ENCODE results near the gene AACS. TPM values are rescaled to one million over a fixed set of nuclear protein-coding genes. Genes with fewer than 3 reads are reported as not detected.
A peak's percentile ranks its signal among the peaks of the same experiment; 100 is the strongest.

Gene AACS
- total and polyA plus RNA-seq, 2 of the 13 experiments (the other 11 are each of a cell fraction or from before 2014, with no cell fraction given), result 23.3 to 28.8 TPM

DNA sequence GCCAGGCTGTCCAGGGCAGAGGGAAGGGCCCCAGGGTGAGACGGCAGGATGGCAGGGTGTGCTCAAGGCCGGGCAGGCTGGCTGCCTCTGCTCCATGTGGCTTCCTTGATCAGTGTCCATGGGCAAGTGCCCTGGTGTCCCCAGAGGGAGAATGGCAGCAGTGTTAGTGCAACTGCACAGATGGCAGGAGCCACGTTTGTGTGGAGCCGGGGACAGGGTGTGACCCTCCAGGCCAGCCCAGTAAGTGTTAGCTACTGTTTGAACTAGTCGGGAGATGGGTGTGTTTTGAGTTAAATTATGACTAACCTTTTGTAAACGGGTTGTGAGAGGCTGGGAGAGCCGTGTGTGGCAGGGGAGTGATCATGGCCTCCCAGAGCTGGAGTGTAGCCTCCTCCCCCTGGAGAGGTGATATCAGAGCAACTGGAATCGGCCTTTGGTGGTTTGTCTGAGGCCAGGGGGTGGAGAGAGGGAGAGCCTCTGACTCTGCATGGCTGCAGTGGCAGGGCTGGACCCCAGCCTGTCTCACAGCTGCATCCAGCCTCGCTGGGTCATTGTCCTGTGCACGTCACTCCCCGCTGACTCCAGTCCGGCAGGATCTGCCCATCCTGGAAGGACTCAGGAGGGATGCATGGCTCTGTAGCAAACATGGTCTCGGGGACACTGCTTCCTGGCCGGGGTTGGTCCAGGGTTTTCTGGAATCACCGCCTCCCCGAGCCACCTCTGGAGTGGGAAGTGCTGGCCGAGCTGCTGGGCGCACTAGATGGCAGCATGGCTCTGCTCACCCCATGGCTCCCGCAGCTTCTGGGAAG is 27.8 kb downstream of the AACS start (continued):
- no peak for TF ChIP-seq GRHL1 (CRISPR knock-in tag; conservative IDR thresholded peaks at IDR 0.05)
- 0 out of 2 replicates have a peak, but pooled peaks have one; percentile 52 for TF ChIP-seq MYPOP (CRISPR knock-in tag; IDR thresholded peaks at IDR 0.05)
- no peak for TF ChIP-seq ZNF781 (CRISPR knock-in tag; IDR thresholded peaks at IDR 0.05; ENCODE audit: borderline replicate concordance, not compliant biosample characterization)
- TF ChIP-seq JUND (CRISPR knock-in tag; IDR thresholded peaks at IDR 0.05), result no peak; the same call in 1 of the 2 replicates
- no peak for TF ChIP-seq PTBP1 (IDR thresholded peaks at IDR 0.05; ENCODE audit: low read depth, low read length, poor library complexity, severe bottlenecking)
- peak; percentile 81 for TF ChIP-seq MXD1 (CRISPR knock-in tag; IDR thresholded peaks at IDR 0.05)
- no peak for TF ChIP-seq ATM (IDR thresholded peaks at IDR 0.05; ENCODE audit: borderline replicate concordance)
- TF ChIP-seq ZUFSP (CRISPR knock-in tag; IDR thresholded peaks at IDR 0.05; ENCODE audit: borderline replicate concordance), result no peak
- TF ChIP-seq ZNF574 (CRISPR knock-in tag; IDR thresholded peaks at IDR 0.05), result no peak
- TF ChIP-seq ZNF747 (CRISPR knock-in tag; IDR thresholded peaks at IDR 0.05; ENCODE audit: borderline replicate concordance), result no peak; the same call in 1 of the 2 replicates
- TF ChIP-seq ZNF570 (CRISPR knock-in tag; IDR thresholded peaks at IDR 0.05; ENCODE audit: borderline replicate concordance), result no peak
- peak; percentile 35; the same call in 1 of the 2 replicates for TF ChIP-seq DRAP1 (CRISPR knock-in tag; IDR thresholded peaks at IDR 0.05)
- no peak for TF ChIP-seq ARNT2 (CRISPR knock-in tag; IDR thresholded peaks at IDR 0.05; ENCODE audit: low read depth)
